Activated naive CD8-positive, alpha-beta T cell (primary cell): ENCODE data around the gene VMAC.
"Not testable (repeated sequence)": the region's sequence is repeated elsewhere in the genome, so short reads cannot be mapped to it uniquely, and the experiment has no call there.

Source experiments
- H3K27ac Mint-ChIP-seq: one replicate; pipeline ENCODE4 v1.8.0; 2021; ENCODE audit warnings: mixed read lengths
- H3K27me3 Mint-ChIP-seq: one replicate; pipeline ENCODE4 v1.8.0; 2021; ENCODE audit warnings: mixed read lengths
- H3K36me3 Mint-ChIP-seq: one replicate; pipeline ENCODE4 v1.8.0; 2021; ENCODE audit warnings: mixed read lengths
- H3K4me1 Mint-ChIP-seq: one replicate; pipeline ENCODE4 v1.8.0; 2021; ENCODE audit warnings: low read depth, mixed read lengths
- H3K4me3 Mint-ChIP-seq: one replicate; pipeline ENCODE4 v1.8.0; 2021; ENCODE audit warnings: mild to moderate bottlenecking, mixed read lengths
- H3K9me3 Mint-ChIP-seq: one replicate; pipeline ENCODE4 v1.8.0; 2021; ENCODE audit warnings: low read depth, mixed read lengths

Gene VMAC

GRCh38 chr19:5904352-5905113, at the start of gene VMAC:
Gene VMAC, plus strand, starts transcription at chr19:5904872. Its CDS starts 19 bp downstream, at chr19:5904891.
- Mint-ChIP-seq H3K4me1 (peaks cover 31% of the 10 kb centered on the region), H3K36me3 (no peaks in the 10 kb centered on the region), H3K27me3 (no peaks in the 10 kb centered on the region), H3K9me3 (no peaks in the 10 kb centered on the region), H3K27ac (peak within 1 kb of the TSS; percentile 99), H3K4me3 (peak within 1 kb of the TSS; percentile 99)

GRCh38 chr19:5855151-5855550, 49.5 kb upstream of the VMAC start:
- H3K27ac Mint-ChIP-seq, H3K9me3 Mint-ChIP-seq, H3K27me3 Mint-ChIP-seq, H3K4me1 Mint-ChIP-seq, H3K4me3 Mint-ChIP-seq, H3K36me3 Mint-ChIP-seq: not testable (repeated sequence)

- Mint-ChIP-seq H3K36me3 (no peaks in the 10 kb centered on the region), H3K4me3 (no peak overlapping the region), H3K27ac (no peak overlapping the region), H3K27me3 (no peaks in the 10 kb centered on the region), H3K9me3 (no peaks in the 10 kb centered on the region), H3K4me1 (no peaks in the 10 kb centered on the region)
Measured at GRCh38 chr19:5857203-5858081, 47.2 kb upstream of the VMAC start.

- Mint-ChIP-seq H3K27ac (no peak overlapping the region), H3K27me3 (no peaks in the 10 kb centered on the region), H3K4me1 (no peaks in the 10 kb centered on the region), H3K4me3 (no peak overlapping the region), H3K9me3 (no peaks in the 10 kb centered on the region), H3K36me3 (no peaks in the 10 kb centered on the region)
Measured at GRCh38 chr19:5863030-5863665, 41.5 kb upstream of the VMAC start.

- H3K4me1 Mint-ChIP-seq: no peaks in the 10 kb centered on the region
- no peaks in the 10 kb centered on the region for H3K9me3 Mint-ChIP-seq
- no peak overlapping the region for H3K27ac Mint-ChIP-seq
- H3K36me3 Mint-ChIP-seq: no peaks in the 10 kb centered on the region
- no peak overlapping the region for H3K4me3 Mint-ChIP-seq
- H3K27me3 Mint-ChIP-seq: no peaks in the 10 kb centered on the region
Measured at GRCh38 chr19:5864013-5864720, 40.5 kb upstream of the VMAC start.

- Mint-ChIP-seq H3K36me3 (no peaks in the 10 kb centered on the region), H3K4me1 (no peaks in the 10 kb centered on the region), H3K4me3 (no peak overlapping the region), H3K27me3 (no peaks in the 10 kb centered on the region), H3K27ac (no peak overlapping the region), H3K9me3 (no peaks in the 10 kb centered on the region)
Measured at GRCh38 chr19:5864725-5865486, 39.8 kb upstream of the VMAC start.

- Mint-ChIP-seq H3K27ac (no peak overlapping the region), H3K9me3 (no peaks in the 10 kb centered on the region), H3K27me3 (no peaks in the 10 kb centered on the region), H3K36me3 (no peaks in the 10 kb centered on the region), H3K4me3 (no peak overlapping the region), H3K4me1 (no peaks in the 10 kb centered on the region)
Measured at GRCh38 chr19:5865772-5866171, 38.9 kb upstream of the VMAC start.

GRCh38 chr19:5867201-5868136, 37.2 kb upstream of the VMAC start:
- H3K9me3 Mint-ChIP-seq: no peaks in the 10 kb centered on the region
- no peak overlapping the region for H3K27ac Mint-ChIP-seq
- no peaks in the 10 kb centered on the region for H3K36me3 Mint-ChIP-seq
- no peaks in the 10 kb centered on the region for H3K4me1 Mint-ChIP-seq
- no peaks in the 10 kb centered on the region for H3K27me3 Mint-ChIP-seq
- no peak overlapping the region for H3K4me3 Mint-ChIP-seq

- peaks cover 2% of the 10 kb centered on the region for H3K27me3 Mint-ChIP-seq
- no peak overlapping the region for H3K27ac Mint-ChIP-seq
- H3K9me3 Mint-ChIP-seq: no peaks in the 10 kb centered on the region
- H3K4me1 Mint-ChIP-seq: no peaks in the 10 kb centered on the region
- H3K4me3 Mint-ChIP-seq: no peak overlapping the region
- H3K36me3 Mint-ChIP-seq: no peaks in the 10 kb centered on the region
Measured at GRCh38 chr19:5870986-5871394, 33.7 kb upstream of the VMAC start.

GRCh38 chr19:5873617-5874199, 31.0 kb upstream of the VMAC start:
- H3K4me3 Mint-ChIP-seq: no peak overlapping the region
- H3K27ac Mint-ChIP-seq: no peak overlapping the region
- H3K36me3 Mint-ChIP-seq: no peaks in the 10 kb centered on the region
- no peaks in the 10 kb centered on the region for H3K4me1 Mint-ChIP-seq
- no peaks in the 10 kb centered on the region for H3K9me3 Mint-ChIP-seq
- peaks cover 6% of the 10 kb centered on the region for H3K27me3 Mint-ChIP-seq

- not testable (repeated sequence) for H3K27me3 Mint-ChIP-seq, H3K9me3 Mint-ChIP-seq, H3K36me3 Mint-ChIP-seq, H3K4me1 Mint-ChIP-seq, H3K4me3 Mint-ChIP-seq, H3K27ac Mint-ChIP-seq
Measured at GRCh38 chr19:5874496-5874895, 30.2 kb upstream of the VMAC start.

- Mint-ChIP-seq H3K27me3 (peaks cover 6% of the 10 kb centered on the region), H3K9me3 (no peaks in the 10 kb centered on the region), H3K36me3 (no peaks in the 10 kb centered on the region), H3K4me1 (no peaks in the 10 kb centered on the region), H3K27ac (no peak overlapping the region), H3K4me3 (no peak overlapping the region)
Measured at GRCh38 chr19:5877427-5877826, 27.2 kb upstream of the VMAC start.

GRCh38 chr19:5877882-5878281, 26.8 kb upstream of the VMAC start:
- no peak overlapping the region for H3K27ac Mint-ChIP-seq
- no peaks in the 10 kb centered on the region for H3K36me3 Mint-ChIP-seq
- H3K27me3 Mint-ChIP-seq: peaks cover 8% of the 10 kb centered on the region
- no peaks in the 10 kb centered on the region for H3K9me3 Mint-ChIP-seq
- H3K4me1 Mint-ChIP-seq: no peaks in the 10 kb centered on the region
- no peak overlapping the region for H3K4me3 Mint-ChIP-seq
